GM21576 (cell line): Measurements from ENCODE around the gene CHRNA3.
"Not testable (repeated sequence)": the region's sequence is repeated elsewhere in the genome, so short reads cannot be mapped to it uniquely, and the experiment has no call there.

Experiments
- ATAC-seq: cut with Tn5 transposase; IDR thresholded peaks from one replicate; pipeline ENCODE4 v1.9.1; 2021; ENCODE audit warnings: mild to moderate bottlenecking, moderate library complexity; ENCODE audit not compliant: unreplicated experiment

CHRNA3 gene

DNA sequence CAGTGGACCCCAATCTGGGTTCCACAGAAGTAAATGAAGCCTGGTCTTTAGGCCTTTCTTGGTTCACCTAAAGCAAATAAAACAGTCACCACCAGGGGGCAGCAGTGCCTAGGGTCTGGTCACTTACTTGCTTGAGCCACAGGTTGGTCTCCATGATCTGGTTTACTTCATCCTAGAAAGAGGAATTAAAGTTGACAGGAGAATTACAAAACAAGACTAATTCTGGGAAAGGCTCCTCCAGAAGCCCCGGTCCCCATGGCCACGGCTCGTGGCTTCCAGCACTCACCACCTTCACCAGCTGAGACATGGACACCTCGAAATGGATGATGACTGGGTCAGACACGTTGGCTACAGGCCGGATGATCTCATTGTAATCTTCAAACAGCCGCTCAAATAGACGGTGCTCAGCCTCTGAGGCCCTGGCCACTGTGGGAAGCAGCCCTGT is 2.3 kb downstream of the CHRNA3 start:
- ATAC-seq = no peak

DNA sequence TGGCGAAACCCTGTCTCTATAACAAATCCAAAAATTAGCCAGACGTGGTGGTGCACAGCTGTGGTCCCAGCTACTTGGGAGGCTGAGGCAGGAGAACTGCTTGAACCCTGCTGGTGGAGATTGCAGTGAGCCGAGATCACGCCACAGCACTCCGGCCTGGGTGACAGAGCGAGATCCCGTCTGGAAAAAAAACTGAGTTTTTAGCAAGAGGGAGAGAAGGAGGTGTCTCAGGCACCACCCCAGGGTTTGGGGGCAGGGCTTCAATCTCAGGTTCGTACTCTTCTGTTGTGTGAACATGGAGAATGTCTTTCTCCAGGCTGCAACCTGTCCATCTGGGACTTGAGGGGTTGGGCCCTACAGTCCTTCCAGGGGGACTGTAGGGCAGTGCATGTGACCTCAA is 2.7 kb downstream of the CHRNA3 start:
- ATAC-seq = no peak

DNA sequence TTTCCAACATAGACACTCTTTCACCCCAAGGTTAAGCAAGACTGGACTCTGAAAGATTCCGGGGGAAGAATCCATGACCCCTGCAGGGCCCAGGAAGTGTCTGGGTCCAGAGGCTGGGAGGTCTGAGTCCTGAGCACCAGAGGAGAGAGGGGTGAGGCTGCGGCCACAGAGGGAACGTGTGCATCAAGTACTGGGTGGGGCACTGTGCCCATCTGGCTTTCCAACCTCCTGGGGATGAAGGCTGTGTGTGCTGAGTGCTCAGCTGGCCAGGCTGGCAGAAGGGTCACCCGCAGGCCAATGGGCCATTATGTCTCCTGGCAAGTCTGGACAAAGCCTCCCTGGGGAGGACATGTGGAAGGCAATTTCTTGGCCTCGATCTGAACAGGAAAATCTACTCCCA is 3.3 kb downstream of the CHRNA3 start:
- ATAC-seq = no peak

- no peak for ATAC-seq
These were observed 3.7 kb downstream of the CHRNA3 start for GRCh38 chr15:78617076-78617475.

GRCh38 chr15:78616506-78616905 is 4.3 kb downstream of the CHRNA3 start:
- no peak for ATAC-seq

DNA sequence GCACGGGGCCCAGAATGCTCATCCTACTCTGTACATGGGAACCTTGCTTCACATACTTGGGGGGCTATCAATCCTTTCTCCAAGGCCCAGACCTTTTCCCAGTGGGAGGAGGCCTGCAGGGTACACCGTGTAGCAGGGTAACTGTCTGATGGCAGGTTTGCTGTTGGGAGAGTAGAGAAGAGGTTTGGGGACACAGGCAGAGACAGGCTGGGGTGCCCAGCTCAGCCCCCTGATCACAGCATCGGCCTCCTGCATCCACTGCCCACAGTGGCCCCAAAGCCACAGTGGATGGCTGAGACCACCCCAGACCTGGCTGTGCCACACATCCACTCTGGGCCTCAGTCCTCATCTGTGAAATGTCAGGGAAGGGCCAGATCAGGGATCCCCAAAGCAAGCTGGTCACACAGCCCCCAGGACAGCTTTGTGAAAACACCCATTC is 5.6 kb downstream of the CHRNA3 start:
- no peak for ATAC-seq

- ATAC-seq = no peak
These were observed 6.8 kb downstream of the CHRNA3 start for GRCh38 chr15:78614021-78614420.

GRCh38 chr15:78609551-78609950 is 11.2 kb downstream of the CHRNA3 start:
- not testable (repeated sequence) for ATAC-seq

- ATAC-seq = no peak
These were observed 15.1 kb downstream of the CHRNA3 start for GRCh38 chr15:78605680-78606079.

- no peak for ATAC-seq
These were observed 15.6 kb downstream of the CHRNA3 start for GRCh38 chr15:78605201-78605600.

GRCh38 chr15:78604420-78604819 is 16.4 kb downstream of the CHRNA3 start:
- no peak for ATAC-seq

- no peak for ATAC-seq
These were observed 17.3 kb downstream of the CHRNA3 start for GRCh38 chr15:78603467-78603866.

DNA sequence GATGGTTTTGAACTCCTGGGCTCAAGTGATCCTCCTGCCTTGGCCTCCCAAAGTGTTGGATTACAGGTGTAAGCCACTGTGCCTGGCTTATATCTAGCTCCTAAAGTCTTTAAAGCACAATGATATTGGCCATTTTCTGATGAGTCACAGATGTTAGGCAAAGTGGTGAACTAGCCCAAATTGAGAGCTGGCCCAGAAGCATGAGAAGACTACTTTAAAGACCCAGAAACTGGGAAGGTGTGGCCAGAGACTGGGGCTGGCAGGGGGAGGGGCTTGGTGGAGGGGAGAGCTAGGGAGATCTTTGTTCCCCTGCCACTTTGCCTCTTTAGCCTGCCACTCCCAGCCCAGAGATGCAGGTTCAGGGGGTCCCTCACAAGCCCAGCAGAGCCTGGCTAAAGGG is 21.6 kb downstream of the CHRNA3 start:
- no peak for ATAC-seq

- no peak for ATAC-seq
These were observed 22.4 kb downstream of the CHRNA3 start for GRCh38 chr15:78598348-78598747.

- no peak for ATAC-seq
These were observed 23.2 kb downstream of the CHRNA3 start for GRCh38 chr15:78597583-78597982.

DNA sequence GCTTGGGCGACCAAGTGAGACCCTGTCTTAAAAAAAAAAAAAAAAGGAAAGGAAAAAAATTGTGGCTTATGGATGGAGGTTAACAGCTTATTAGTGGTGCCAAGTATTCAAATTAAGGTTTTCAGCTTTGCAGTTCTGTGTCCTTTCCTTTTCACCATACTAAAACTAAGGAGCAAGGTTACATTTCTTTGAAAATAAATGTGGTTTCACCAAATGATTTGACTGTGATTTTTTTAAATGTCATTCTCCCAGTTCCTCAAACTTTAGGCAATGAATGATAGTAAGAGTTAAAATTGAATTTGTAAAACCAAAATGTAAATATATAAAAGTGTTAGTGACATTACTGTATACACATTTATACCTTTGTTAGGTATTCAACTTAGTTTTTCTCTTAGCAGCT is 45.9 kb downstream of the CHRNA3 start:
- ATAC-seq = no peak

DNA sequence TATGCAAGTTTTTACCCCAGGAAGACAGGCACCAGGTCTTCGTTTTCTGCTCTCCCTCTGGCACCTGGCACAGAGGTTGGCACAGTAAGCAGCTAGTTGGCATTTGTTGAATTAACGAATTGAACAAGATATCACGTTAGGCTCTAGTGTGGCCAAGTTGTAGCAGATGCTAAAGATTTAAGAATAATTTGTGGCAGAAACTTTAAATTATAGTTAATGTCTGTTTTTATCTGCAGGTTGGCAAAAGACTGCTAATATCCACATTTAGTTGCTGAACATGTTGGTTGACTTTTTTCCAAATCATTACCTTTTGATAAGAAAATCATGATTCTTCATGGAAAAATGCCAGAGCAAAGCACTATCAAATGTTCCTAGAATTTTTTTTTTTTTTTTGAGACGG is 47.4 kb downstream of the CHRNA3 start:
- ATAC-seq = no peak

DNA sequence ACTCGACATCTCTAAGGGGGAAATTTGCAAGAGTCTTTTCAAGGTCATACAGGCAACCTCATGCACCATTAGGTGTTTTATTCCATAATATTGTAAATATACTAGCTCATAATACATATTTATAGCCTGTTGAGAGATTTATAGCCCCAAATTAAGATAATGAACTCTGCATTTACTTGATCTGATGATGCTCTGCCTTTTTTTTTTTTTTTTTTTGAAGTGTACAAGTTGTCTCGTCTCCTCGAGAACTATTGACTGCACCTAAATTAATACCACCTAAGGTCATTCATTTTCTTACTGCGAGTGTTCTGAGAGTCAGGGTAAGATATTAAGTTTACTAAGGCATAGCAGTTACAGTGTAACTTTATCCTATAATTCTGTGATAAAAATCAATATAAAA is 49.4 kb downstream of the CHRNA3 start:
- no peak for ATAC-seq

DNA sequence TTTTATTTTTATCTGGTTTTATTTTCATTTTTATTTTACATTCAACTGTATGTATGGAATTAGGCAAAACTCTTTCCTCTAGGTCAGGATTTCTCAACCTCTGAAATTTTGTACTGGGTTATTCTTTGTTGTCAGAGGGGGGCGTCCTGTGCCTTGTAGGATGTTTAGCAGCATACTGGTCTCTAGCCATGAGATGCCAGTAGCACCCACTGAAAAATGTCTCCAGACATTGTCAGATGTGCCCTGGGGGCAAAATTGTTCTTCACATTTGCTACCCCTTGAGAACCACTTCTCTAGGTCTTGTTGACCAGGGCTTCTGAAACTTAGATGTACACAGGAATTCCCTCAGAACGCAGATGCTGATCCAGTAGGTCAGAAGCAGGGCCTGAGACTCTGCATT is 50.1 kb downstream of the CHRNA3 start:
- ATAC-seq = no peak

GRCh38 chr15:78567531-78567930 is 53.3 kb downstream of the CHRNA3 start:
- ATAC-seq = no peak

DNA sequence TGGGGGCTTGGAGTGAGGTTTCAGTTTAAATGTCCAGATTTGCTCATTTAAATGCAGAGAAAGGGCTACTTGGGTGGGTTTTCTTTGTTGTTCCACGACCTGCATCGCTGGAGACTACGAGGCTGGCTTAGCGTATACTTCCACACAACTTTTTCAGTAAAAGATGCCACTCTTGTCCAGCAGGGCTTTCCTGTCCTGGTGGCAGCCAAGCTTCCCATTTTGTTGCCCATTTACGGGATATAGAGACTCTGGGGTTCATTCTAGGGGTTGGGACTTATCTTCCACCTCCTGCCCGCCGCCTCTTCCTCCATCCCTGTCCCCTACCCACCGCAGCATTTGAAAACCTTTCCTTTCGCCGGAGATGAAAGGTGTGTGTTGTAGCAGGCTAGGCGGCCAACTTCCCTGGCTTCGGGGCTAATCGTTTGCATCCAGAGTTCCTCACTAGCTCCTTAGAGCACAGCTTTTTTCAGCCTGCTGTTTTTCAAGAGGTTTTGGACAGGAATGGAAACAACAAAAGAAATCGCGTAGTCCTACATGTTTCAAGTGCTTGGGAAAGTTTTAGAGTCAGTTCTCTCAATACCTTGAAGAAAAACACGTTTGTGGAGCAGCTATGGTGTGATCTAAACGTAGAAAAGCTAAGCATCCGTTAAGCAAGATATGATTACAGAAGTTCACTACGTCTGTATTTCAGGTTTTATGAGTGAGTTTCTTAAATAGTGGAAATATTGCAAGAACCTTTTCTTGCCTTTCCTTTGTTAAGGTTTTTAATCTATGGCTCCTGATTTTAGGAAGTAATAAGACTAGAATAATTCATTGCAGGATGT is 54.6 kb downstream of the CHRNA3 start:
- ATAC-seq = peak; percentile 19

DNA sequence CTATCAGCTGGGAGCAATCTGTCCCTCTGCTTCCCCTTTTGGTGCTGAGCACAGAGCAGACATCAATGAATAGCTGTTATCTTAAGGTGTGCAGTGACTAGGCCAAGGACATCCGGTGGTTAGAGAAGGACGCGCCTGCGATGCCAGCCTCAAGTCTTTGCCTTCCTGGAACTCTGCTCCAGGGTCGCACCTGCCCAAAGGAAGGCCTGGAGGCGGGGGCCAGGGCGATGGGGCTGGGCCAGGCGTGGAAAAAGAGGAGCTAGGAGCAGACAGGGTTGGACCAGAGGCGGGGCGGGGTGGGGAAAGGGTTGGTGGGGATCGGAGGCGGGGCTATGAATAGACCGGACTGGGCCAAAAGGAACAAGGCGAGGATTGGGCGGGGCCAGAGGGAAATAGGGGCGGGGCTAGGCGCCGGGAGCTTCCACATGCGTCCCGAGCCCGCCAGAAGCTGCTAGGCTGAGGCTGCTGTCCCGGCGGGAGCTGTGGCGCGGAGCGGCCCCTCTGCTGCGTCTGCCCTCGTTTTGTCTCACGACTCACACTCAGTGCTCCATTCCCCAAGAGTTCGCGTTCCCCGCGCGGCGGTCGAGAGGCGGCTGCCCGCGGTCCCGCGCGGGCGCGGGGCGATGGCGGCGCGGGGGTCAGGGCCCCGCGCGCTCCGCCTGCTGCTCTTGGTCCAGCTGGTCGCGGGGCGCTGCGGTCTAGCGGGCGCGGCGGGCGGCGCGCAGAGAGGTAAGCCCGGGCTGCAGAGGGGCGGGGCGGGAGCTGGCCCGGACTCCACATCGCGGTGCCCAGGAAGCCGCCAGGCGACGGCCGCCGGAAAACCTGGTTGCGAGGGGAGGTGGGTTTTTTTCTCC is 55.5 kb downstream of the CHRNA3 start, which contains the start of gene CHRNA5:
Gene CHRNA5 (plus strand): TSS at position 424 of the 854 bp plus-strand sequence. CDS start 200 bp downstream, at position 624.
- peak; percentile 72 for ATAC-seq
